GM23338 (cell line): ENCODE data around the gene NCR2. TPM values are rescaled to one million over a fixed set of nuclear protein-coding genes. Genes with fewer than 3 reads are reported as not detected.

Experiments
- ATAC-seq: fragments of 200-7000 bp; cut with Tn5 transposase; 3 replicates; pipeline ENCODE4 v1.9.1; 2020
- DNase-seq: peaks from one replicate; pipeline ENCODE4 v3.0.0-alpha.2; 2015; ENCODE audit warnings: low spot score
- H2AFZ ChIP-seq: fragments of 200-600 bp; sonication (generic); 2 replicates; pipeline ENCODE4 v1.8.0; 2016; ENCODE audit warnings: antibody characterized with exemption, mild to moderate bottlenecking, moderate library complexity
- H3F3A ChIP-seq: fragments of 200-600 bp; sonication (generic); replicated peaks from 2 replicates; pipeline ENCODE4 v1.8.0; 2017; ENCODE audit warnings: antibody characterized with exemption, mixed run types, low read depth
- H3K27ac ChIP-seq: fragments of 200-600 bp; sonication (generic); 2 replicates; pipeline ENCODE4 v1.6.1; 2016; ENCODE audit warnings: low read depth
- H3K27me3 ChIP-seq: fragments of 200-600 bp; sonication (generic); 2 replicates; pipeline ENCODE4 v1.8.0; 2016; ENCODE audit warnings: mild to moderate bottlenecking, mixed run types, moderate library complexity; ENCODE audit not compliant: insufficient read depth
- H3K36me3 ChIP-seq: fragments of 200-600 bp; sonication (generic); 2 replicates; pipeline ENCODE4 v1.8.0; 2016; ENCODE audit warnings: mild to moderate bottlenecking; ENCODE audit not compliant: insufficient read depth
- H3K4me1 ChIP-seq: fragments of 200-600 bp; sonication (generic); 2 replicates; pipeline ENCODE4 v1.8.0; 2016; ENCODE audit warnings: mild to moderate bottlenecking, moderate library complexity; ENCODE audit not compliant: insufficient read depth
- H3K4me2 ChIP-seq: fragments of 200-600 bp; sonication (generic); 2 replicates; pipeline ENCODE4 v1.7.1; 2017; ENCODE audit warnings: mixed run types
- H3K4me3 ChIP-seq: fragments of 200-600 bp; sonication (generic); 2 replicates; pipeline ENCODE4 v1.6.1; 2016; ENCODE audit warnings: mixed run types
- H3K79me2 ChIP-seq: fragments of 200-600 bp; sonication (generic); replicated peaks from 2 replicates; pipeline ENCODE4 v1.8.0; 2017; ENCODE audit warnings: mild to moderate bottlenecking; ENCODE audit not compliant: insufficient read depth
- H3K9me2 ChIP-seq: fragments of 200-600 bp; sonication (generic); 2 replicates; pipeline ENCODE4 v1.8.0; 2017; ENCODE audit not compliant: insufficient read depth
- H4K20me1 ChIP-seq: fragments of 200-600 bp; sonication (generic); replicated peaks from 2 replicates; pipeline ENCODE4 v1.8.0; 2017; ENCODE audit warnings: mild to moderate bottlenecking; ENCODE audit not compliant: insufficient read depth
- H3K27ac Mint-ChIP-seq: 2 replicates; pipeline ENCODE4 v1.8.0; 2020; ENCODE audit warnings: inconsistent platforms, mild to moderate bottlenecking, moderate library complexity, mixed read lengths
- H3K27me3 Mint-ChIP-seq: 3 replicates; pipeline ENCODE4 v1.8.0; 2022; ENCODE audit warnings: low read depth, mild to moderate bottlenecking, moderate library complexity, mixed read lengths, inconsistent platforms; ENCODE audit not compliant: insufficient read depth, poor library complexity
- H3K36me3 Mint-ChIP-seq: 3 replicates; pipeline ENCODE4 v1.8.0; 2021; ENCODE audit warnings: low read depth, mild to moderate bottlenecking, inconsistent platforms, moderate library complexity, mixed read lengths
- H3K4me1 Mint-ChIP-seq: 3 replicates; pipeline ENCODE4 v1.8.0; 2020; ENCODE audit warnings: mild to moderate bottlenecking, inconsistent platforms, mixed read lengths
- H3K4me3 Mint-ChIP-seq: 3 replicates; pipeline ENCODE4 v1.8.0; 2021; ENCODE audit warnings: moderate library complexity, mild to moderate bottlenecking, inconsistent platforms, mixed read lengths
- H3K9me3 Mint-ChIP-seq: 3 replicates; pipeline ENCODE4 v1.8.0; 2020; ENCODE audit warnings: moderate library complexity, mild to moderate bottlenecking, inconsistent platforms, mixed read lengths
- CREB1 ChIP-seq: fragments of 250-450 bp; sonication (Bioruptor Pico); IDR thresholded peaks from 2 replicates; pipeline ENCODE4 v1.5.0; 2020; ENCODE audit warnings: low read depth, mild to moderate bottlenecking, moderate library complexity
- CTCF ChIP-seq, 2 experiments: fragments of 200-600 bp in 1 of 2; sonication (generic) in 1 of 2; conservative IDR thresholded peaks; 2 replicates each; pipeline versions ENCODE4 v1.5.1 to v1.6.1; 2016 to 2017; ENCODE audit warnings: antibody characterized with exemption in 2 of 2, low read depth in 2 of 2, mild to moderate bottlenecking in 2 of 2, moderate library complexity in 1 of 2
- ETS1 ChIP-seq: IDR thresholded peaks from 2 replicates; pipeline ENCODE4 v1.6.1; 2016; ENCODE audit warnings: antibody characterized with exemption
- EZH2 ChIP-seq: fragments of 200-600 bp; sonication (generic); IDR thresholded peaks from one replicate; pipeline ENCODE4 v1.8.0; 2017; ENCODE audit warnings: antibody characterized with exemption, mild to moderate bottlenecking, low read depth; ENCODE audit not compliant: unreplicated experiment
- EZH2phosphoT487 ChIP-seq: fragments of 200-600 bp; sonication (generic); IDR thresholded peaks from one replicate; pipeline ENCODE4 v1.8.1; 2018; ENCODE audit warnings: antibody characterized with exemption; ENCODE audit not compliant: unreplicated experiment
- JUNB ChIP-seq: IDR thresholded peaks from one replicate; pipeline ENCODE4 v1.6.1; 2016; ENCODE audit warnings: antibody characterized with exemption; ENCODE audit not compliant: unreplicated experiment
- NANOG ChIP-seq: IDR thresholded peaks from 2 replicates; pipeline ENCODE4 v1.6.1; 2016; ENCODE audit warnings: antibody characterized with exemption, borderline replicate concordance
- POLR2AphosphoS5 ChIP-seq: IDR thresholded peaks from 2 replicates; pipeline ENCODE4 v1.6.1; 2016; ENCODE audit warnings: antibody characterized with exemption, low read depth
- REST ChIP-seq: IDR thresholded peaks from one replicate; pipeline ENCODE4 v1.6.1; 2018; ENCODE audit warnings: antibody characterized with exemption; ENCODE audit not compliant: unreplicated experiment
- STAT1 ChIP-seq: IDR thresholded peaks from one replicate; pipeline ENCODE4 v1.6.1; 2016; ENCODE audit warnings: antibody characterized with exemption; ENCODE audit not compliant: unreplicated experiment
- ZNF114 ChIP-seq: fragments of 250-450 bp; sonication (Bioruptor Pico); IDR thresholded peaks from 2 replicates; pipeline ENCODE4 v1.5.0; 2020; ENCODE audit warnings: mild to moderate bottlenecking, moderate library complexity
- ZNF331 ChIP-seq: fragments of 250-450 bp; sonication (Bioruptor Pico); IDR thresholded peaks from 2 replicates; pipeline ENCODE4 v1.5.0; 2020; ENCODE audit warnings: low read depth, mild to moderate bottlenecking, moderate library complexity
- ZNF462 ChIP-seq: fragments of 250-450 bp; sonication (Bioruptor Pico); IDR thresholded peaks from 2 replicates; pipeline ENCODE4 v1.5.0; 2020; ENCODE audit warnings: mild to moderate bottlenecking, moderate library complexity
- polyA plus RNA-seq: library from polyadenylated mRNA; unstranded; fragments of >200 nt; fragmentation: Nextera tagmentation; extraction: Ambion mirVana; gene quantifications from 2 replicates; pipeline ENCODE4 v1.2.1, GENCODE V29; 2016
- total RNA-seq: library from RNA; depleted of rRNA; stranded (reverse); fragments of >200 nt; shearing (Covaris generic); gene quantifications from 2 replicates; pipeline ENCODE4 v1.2.3, GENCODE V29; 2014

Gene NCR2
- total and polyA plus RNA-seq, 2 experiments from 2014 or later = not detected

- Histone ChIP-seq H4K20me1 (no peaks in the 10 kb centered on the region; the same call in 1 of the 2 replicates), H3K4me1 (peaks cover 10% of the 10 kb centered on the region), H3K9me2 (no peaks in the 10 kb centered on the region), H3K4me2 (no peak overlapping the region), H3K27me3 (peaks cover 46% of the 10 kb centered on the region), H3K27ac (no peak overlapping the region), H3K36me3 (no peaks in the 10 kb centered on the region), H2AFZ (no peak overlapping the region), H3F3A (peaks cover 13% of the 10 kb centered on the region; the same call in 1 of the 2 replicates), H3K79me2 (no peaks in the 10 kb centered on the region), H3K4me3 (no peak overlapping the region)
- Mint-ChIP-seq H3K27ac (no peak overlapping the region), H3K36me3 (no peaks in the 10 kb centered on the region), H3K4me1 (peaks cover 18% of the 10 kb centered on the region), H3K27me3 (peaks cover 45% of the 10 kb centered on the region), H3K4me3 (no peak overlapping the region), H3K9me3 (peaks cover 5% of the 10 kb centered on the region; the same call in 2 of the 3 replicates)
- ATAC-seq = no peak
- no peak for DNase-seq
- no peak for TF ChIP-seq STAT1
- no peak for TF ChIP-seq ETS1
- no peak for TF ChIP-seq CREB1
- no peak for TF ChIP-seq ZNF462 (CRISPR knock-in tag)
- no peak for TF ChIP-seq ZNF114
- TF ChIP-seq CTCF (conservative IDR thresholded peaks at IDR 0.05; ENCODE audit: low read depth in 2 of 2) = no peak
- no peak for TF ChIP-seq EZH2phosphoT487
- no peak for TF ChIP-seq POLR2AphosphoS5
- no peak for TF ChIP-seq ZNF331 (CRISPR knock-in tag)
- no peak for TF ChIP-seq EZH2
- no peak for TF ChIP-seq NANOG
- no peak for TF ChIP-seq REST
- no peak for TF ChIP-seq JUNB
Measured at GRCh38 chr6:41367061-41367460, 31.7 kb downstream of the NCR2 start.
